ENCODE results near the gene NUP43. TPM values are rescaled to one million over a fixed set of nuclear protein-coding genes. Genes with fewer than 3 reads are reported as not detected.

The NUP43 gene
- total and polyA plus RNA-seq, 2 donors (not counting 1 experiment from before 2014, with no cell fraction given) = 12.9 to 75.7 TPM

DNA sequence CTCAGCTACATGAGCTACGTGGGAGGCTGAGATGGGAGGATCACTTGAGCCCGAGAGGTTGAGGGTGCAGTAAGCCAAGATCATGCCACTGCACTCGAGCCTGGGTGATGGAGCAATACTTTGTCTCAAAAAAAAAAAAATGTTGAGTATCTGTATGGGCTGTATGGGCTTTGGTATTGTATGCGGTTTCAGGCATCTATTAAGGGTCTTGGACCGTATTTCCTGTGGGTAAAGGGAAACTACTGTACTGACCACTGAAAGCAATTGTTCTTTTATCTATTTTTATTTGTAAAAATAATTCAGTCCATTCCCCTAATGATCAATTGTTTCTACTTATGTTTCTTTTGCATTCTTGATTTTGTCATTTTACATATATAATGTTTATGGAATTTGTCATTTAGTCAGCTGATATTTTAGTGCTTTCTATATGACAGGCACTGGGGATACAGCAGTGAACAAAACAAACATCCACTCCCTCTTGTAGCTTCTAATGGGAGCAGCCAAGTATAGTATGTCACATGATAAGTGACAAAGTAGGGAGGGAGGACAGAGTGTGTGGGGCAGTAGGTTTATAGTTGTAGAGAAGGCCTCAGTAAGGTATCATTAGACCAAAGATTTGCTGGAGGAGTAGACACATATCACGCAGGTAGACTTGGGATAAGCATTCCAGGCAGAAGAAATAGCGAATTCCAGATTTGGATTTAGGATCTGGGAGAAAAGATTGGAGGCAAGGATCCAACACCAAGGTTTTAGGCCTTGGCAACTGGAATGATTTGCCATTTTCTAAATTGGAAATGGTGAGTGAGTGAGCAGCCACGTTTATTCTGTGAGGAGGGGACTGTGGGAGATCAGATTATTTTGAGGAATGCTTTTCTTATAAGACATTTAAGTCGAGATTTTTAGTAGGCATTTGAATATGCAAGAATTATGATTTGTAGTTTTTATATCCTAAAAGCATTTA, 9.3 kb upstream of the NUP43 start:
- DNase-seq (no peak), ATAC-seq (ENCODE audit: low read depth) (no peak)
- H3K79me2 ChIP-seq (ENCODE audit: control insufficient read depth, insufficient read depth, low read length) = peaks cover 86% of the 10 kb centered on the region
- H3K9me3 Mint-ChIP-seq (ENCODE audit: insufficient read depth) = no peaks in the 10 kb centered on the region
- no peak overlapping the region for H3K4me3 ChIP-seq (ENCODE audit: control extremely low read depth in 1 of 5, extremely low read depth in 1 of 5, insufficient read depth in 1 of 5, low read depth in 2 of 5, low read length in 4 of 5)
- no peaks in the 10 kb centered on the region for H3K27me3 ChIP-seq (replicated peaks in 1 of 4; ENCODE audit: control extremely low read depth in 1 of 4, control insufficient read depth in 3 of 4, insufficient read depth in 4 of 4, low read length in 3 of 4)
- TF ChIP-seq, protein P1, sequence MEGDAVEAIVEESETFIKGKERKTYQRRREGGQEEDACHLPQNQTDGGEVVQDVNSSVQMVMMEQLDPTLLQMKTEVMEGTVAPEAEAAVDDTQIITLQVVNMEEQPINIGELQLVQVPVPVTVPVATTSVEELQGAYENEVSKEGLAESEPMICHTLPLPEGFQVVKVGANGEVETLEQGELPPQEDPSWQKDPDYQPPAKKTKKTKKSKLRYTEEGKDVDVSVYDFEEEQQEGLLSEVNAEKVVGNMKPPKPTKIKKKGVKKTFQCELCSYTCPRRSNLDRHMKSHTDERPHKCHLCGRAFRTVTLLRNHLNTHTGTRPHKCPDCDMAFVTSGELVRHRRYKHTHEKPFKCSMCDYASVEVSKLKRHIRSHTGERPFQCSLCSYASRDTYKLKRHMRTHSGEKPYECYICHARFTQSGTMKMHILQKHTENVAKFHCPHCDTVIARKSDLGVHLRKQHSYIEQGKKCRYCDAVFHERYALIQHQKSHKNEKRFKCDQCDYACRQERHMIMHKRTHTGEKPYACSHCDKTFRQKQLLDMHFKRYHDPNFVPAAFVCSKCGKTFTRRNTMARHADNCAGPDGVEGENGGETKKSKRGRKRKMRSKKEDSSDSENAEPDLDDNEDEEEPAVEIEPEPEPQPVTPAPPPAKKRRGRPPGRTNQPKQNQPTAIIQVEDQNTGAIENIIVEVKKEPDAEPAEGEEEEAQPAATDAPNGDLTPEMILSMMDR (IDR thresholded peaks at IDR 0.05) = no peak
- no peak for TF ChIP-seq EZH2 (IDR thresholded peaks at IDR 0.05; ENCODE audit: borderline replicate concordance, insufficient read depth, low read depth, low read length, poor library complexity, severe bottlenecking)
- H4K20me1 ChIP-seq (ENCODE audit: control insufficient read depth, insufficient read depth, low read length, poor library complexity, severe bottlenecking) = peaks cover 40% of the 10 kb centered on the region
- intact Hi-C loops (cut with micrococcal nuclease) = no loop called here
- no peak overlapping the region for H2AFZ ChIP-seq (ENCODE audit: insufficient read depth, low read depth, low read length, poor library complexity, severe bottlenecking)
- no peak overlapping the region for H3K27ac Mint-ChIP-seq
- no peak overlapping the region for H3K27ac ChIP-seq (ENCODE audit: low read length in 2 of 2)
- 92% methylated on average over 6 of the region's 9 CpGs for WGBS (ENCODE audit: insufficient coverage)
- peaks cover 23% of the 10 kb centered on the region for H3K4me1 Mint-ChIP-seq
- POLR2A ChIA-PET = no interaction called here
- peaks cover 4 to 5% of the 10 kb centered on the region in 2 experiments for H3K36me3 ChIP-seq (replicated peaks in 1 of 2; ENCODE audit: control extremely low read depth in 1 of 2, control insufficient read depth in 1 of 2, extremely low read depth in 1 of 2, insufficient read depth in 2 of 2, low read length in 1 of 2)
- H3K4me2 ChIP-seq (replicated peaks; ENCODE audit: low read depth, low read length, poor library complexity, severe bottlenecking) = no peak overlapping the region
- peaks cover 9 to 13% of the 10 kb centered on the region in 2 donors for H3K4me1 ChIP-seq (ENCODE audit: control insufficient read depth in 2 of 2, insufficient read depth in 2 of 2, low read length in 2 of 2)
- no peak overlapping the region for H3K4me3 Mint-ChIP-seq
- CTCF ChIA-PET = interaction anchor here (0.6 kb wide), 1 partner anchor 10 kb away, joined by 3 read pairs; no protein-coding TSS in a partner anchor
- no peaks in the 10 kb centered on the region for H3K9me3 ChIP-seq (ENCODE audit: control extremely low read depth in 1 of 3, control insufficient read depth in 2 of 3, insufficient read depth in 1 of 3, low read length in 2 of 3)
- no peaks in the 10 kb centered on the region for H3K27me3 Mint-ChIP-seq
- no peak overlapping the region for H3K9ac ChIP-seq (ENCODE audit: low read length)

DNA sequence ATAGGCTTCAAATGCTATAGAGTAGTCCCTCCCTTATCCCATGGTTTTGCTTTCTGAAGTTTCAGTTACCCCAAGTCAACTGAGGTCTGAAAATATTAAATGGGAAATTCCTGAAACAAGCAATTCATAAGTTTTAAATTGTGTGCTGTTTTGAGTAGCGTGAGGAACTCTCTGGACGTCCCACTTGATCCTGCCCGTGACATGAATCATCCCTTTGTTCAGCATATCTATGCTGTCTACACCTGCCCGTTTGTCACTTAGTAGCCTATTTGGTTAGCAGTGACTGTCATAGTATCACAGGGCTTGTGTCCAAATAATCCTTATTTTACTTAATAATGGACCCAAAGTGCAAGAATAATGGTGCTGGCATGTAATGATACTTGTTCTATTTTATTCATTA, 8.2 kb upstream of the NUP43 start:
- peaks cover 20% of the 10 kb centered on the region for H3K4me1 Mint-ChIP-seq
- H3K27ac ChIP-seq (ENCODE audit: low read length in 2 of 2) = no peak overlapping the region

More for the DNA sequence above, 8.2 kb upstream of the NUP43 start:
- H3K36me3 ChIP-seq (replicated peaks in 1 of 2; ENCODE audit: control extremely low read depth in 1 of 2, control insufficient read depth in 1 of 2, extremely low read depth in 1 of 2, insufficient read depth in 2 of 2, low read length in 1 of 2) = no peaks in the 10 kb centered on the region
- no peak overlapping the region for H3K9ac ChIP-seq (ENCODE audit: low read length)
- H3K4me1 ChIP-seq (ENCODE audit: control insufficient read depth in 2 of 2, insufficient read depth in 2 of 2, low read length in 2 of 2) = peaks cover 17 to 18% of the 10 kb centered on the region in 2 donors
- H2AFZ ChIP-seq (ENCODE audit: insufficient read depth, low read depth, low read length, poor library complexity, severe bottlenecking) = no peak overlapping the region
- intact Hi-C loops (cut with micrococcal nuclease) = no loop called here
- POLR2A ChIA-PET = no interaction called here
- Mint-ChIP-seq H3K27me3 (no peaks in the 10 kb centered on the region), H3K27ac (no peak overlapping the region), H3K9me3 (ENCODE audit: insufficient read depth) (no peaks in the 10 kb centered on the region), H3K4me3 (no peak overlapping the region)
- DNase-seq (no peak), ATAC-seq (ENCODE audit: low read depth) (no peak)
- H3K9me3 ChIP-seq (ENCODE audit: control extremely low read depth in 1 of 3, control insufficient read depth in 2 of 3, insufficient read depth in 1 of 3, low read length in 2 of 3) = no peaks in the 10 kb centered on the region
- CTCF ChIA-PET = no interaction called here
- H3K4me2 ChIP-seq (replicated peaks; ENCODE audit: low read depth, low read length, poor library complexity, severe bottlenecking) = no peak overlapping the region
- 100% methylated on average over 3 of the region's 4 CpGs for WGBS (ENCODE audit: insufficient coverage)
- H4K20me1 ChIP-seq (ENCODE audit: control insufficient read depth, insufficient read depth, low read length, poor library complexity, severe bottlenecking) = peaks cover 43% of the 10 kb centered on the region
- H3K4me3 ChIP-seq (ENCODE audit: control extremely low read depth in 1 of 5, extremely low read depth in 1 of 5, insufficient read depth in 1 of 5, low read depth in 2 of 5, low read length in 4 of 5) = no peak overlapping the region
- TF ChIP-seq, protein P1 (IDR thresholded peaks at IDR 0.05) = no peak
- TF ChIP-seq EZH2 (IDR thresholded peaks at IDR 0.05; ENCODE audit: borderline replicate concordance, insufficient read depth, low read depth, low read length, poor library complexity, severe bottlenecking) = no peak
- H3K79me2 ChIP-seq (ENCODE audit: control insufficient read depth, insufficient read depth, low read length) = peaks cover 86% of the 10 kb centered on the region
- no peaks in the 10 kb centered on the region for H3K27me3 ChIP-seq (replicated peaks in 1 of 4; ENCODE audit: control extremely low read depth in 1 of 4, control insufficient read depth in 3 of 4, insufficient read depth in 4 of 4, low read length in 3 of 4)

All from B cell (primary cell).